Adrenal gland (tissue), 19 donors: ENCODE results near the gene OAS1. TPM values are rescaled to one million over a fixed set of nuclear protein-coding genes. Genes with fewer than 3 reads are reported as not detected.
A peak's percentile ranks its signal among the peaks of the same experiment; 100 is the strongest.

Experiments
- DNase-seq, 7 donors: peaks; one replicate each; pipeline ENCODE4 v3.0.0-alpha.2; 2019 to 2020
- H3K27ac ChIP-seq, 5 donors: fragments of 200-600 bp; sonication (generic) in 4 of 5; 1 replicate in 3 of 5; 2 replicates in 2 of 5; pipeline versions ENCODE4 v1.5.1 to v1.8.0; 2016 to 2020; ENCODE audit warnings: mild to moderate bottlenecking in 1 of 5
- H3K27me3 ChIP-seq: fragments of 200-600 bp; 2 replicates; pipeline ENCODE4 v1.8.0; 2021
- H3K36me3 ChIP-seq, 2 donors: fragments of 200-600 bp; replicated peaks in 1 of 2; 1 replicate in 1 of 2; 2 replicates in 1 of 2; pipeline versions ENCODE4 v1.5.1 to v1.8.0; 2018 to 2022
- H3K4me1 ChIP-seq, 2 donors: fragments of 200-600 bp; replicated peaks in 1 of 2; 1 replicate in 1 of 2; 2 replicates in 1 of 2; pipeline versions ENCODE4 v1.5.1 to v1.8.0; 2018 to 2021
- H3K4me3 ChIP-seq, 4 donors: fragments of 200-600 bp; sonication (generic) in 3 of 4; one replicate each; pipeline ENCODE4 v1.5.1; 2016 to 2018
- H3K9me3 ChIP-seq, 3 donors: fragments of 200-600 bp; sonication (generic) in 1 of 3; replicated peaks in 1 of 3; 1 replicate in 2 of 3; 2 replicates in 1 of 3; pipeline versions ENCODE4 v1.5.1 to v1.8.0; 2016 to 2021
- POLR2A ChIP-seq, 2 donors: fragments of 450-650 bp; IDR thresholded peaks; one replicate each; pipeline ENCODE4 v1.6.1; 2017; ENCODE audit warnings: antibody characterized with exemption in 2 of 2, mild to moderate bottlenecking in 2 of 2, moderate library complexity in 1 of 2
- WGBS, 4 donors: extraction: QIAGEN DNeasy Blood & Tissue Kit in 2 of 4; methylation state at CpG; one replicate each; pipeline versions ENCODE4 v1.1.5 to v1.1.7; 2013 to 2017; 5-methylcytosine and 5-hydroxymethylcytosine counted together
- intact Hi-C, 2 donors: fragments of 100-400 bp; cut with DNase I; formaldehyde crosslinking; loops; one replicate each; pipeline versions ENCODE4 v1.14.1 to v1.15.0; 2022 to 2023
- long read RNA-seq, 10 donors: library from polyadenylated mRNA in 3 of 10; unstranded in 2 of 10; stranded (forward) in 1 of 10; transcript quantifications; one replicate each; pipeline ENCODE4 v2.0.0 and lab custom pipeline, GENCODE V29; 2021 to 2026
- polyA plus RNA-seq, 3 donors: library from polyadenylated mRNA; stranded (reverse); fragments of 200-250 nt in 2 of 3; fragments of 350-450 nt in 1 of 3; fragmentation: Illumina TruSeq in 1 of 3; extraction: RNeasy Lipid Tissue Mini Kit (QIAGEN cat#74804) in 1 of 3; gene quantifications; one replicate each; pipeline ENCODE4 v1.2.3, GENCODE V29; 2013 to 2014
- total RNA-seq, 9 donors: library from RNA; depleted of rRNA in 4 of 9; stranded (reverse); fragments of >200 nt in 4 of 9; fragments of 120-200 nt in 1 of 9; fragmentation: NEBNext Ultra II Directional in 1 of 9; extraction: Animal tissue kit (Norgen Biotek cat#: 25700) in 1 of 9; gene quantifications; one replicate each; pipeline versions ENCODE4 v1.1.0 to v1.2.4, GENCODE V29; 2013 to 2023
- TF ChIP-seq, protein P1 (sequence below), 6 experiments: fragments of 450-650 bp in 4 of 6; fragments of 200-600 bp in 2 of 6; sonication (generic) in 1 of 6; IDR thresholded peaks; 1 replicate in 5 of 6; 2 replicates in 1 of 6; pipeline versions ENCODE4 v1.5.1 to v1.8.0; 2016 to 2021; ENCODE audit warnings: antibody characterized with exemption in 6 of 6, mild to moderate bottlenecking in 2 of 6, moderate library complexity in 1 of 6
- donor health status: healthy with polysubstance abuse.
- donor health status: Bipolar disorder and iron deficiency.
- donor health status: DM: yes; HTN: yes; CAD: no.
- donor health status: DM: no; HTN: no; CAD: no.
- donor health status: DM: no; HTN: no; CAD: no.
- donor health status: DM: yes; HTN: yes; CAD: no.

Gene OAS1
- total RNA-seq (10 to 100 TPM in 8 of 9 donors, 1 to 10 TPM in 1; 9.1 to 32.0 (median 17.2) TPM), polyA plus RNA-seq (10 to 100 TPM in 2 of 3 donors, 1 to 10 TPM in 1; 9.2 to 31.2 (median 22.1) TPM)
- long read RNA-seq, donor 1, partial matches to known transcripts = 0 of 1 reads
- long read RNA-seq, donor 1, other reads (novel, unspliced or antisense) = 0 of 1 reads
- long read RNA-seq, donor 2, partial matches to known transcripts = 0 of 4 reads
- long read RNA-seq, donor 2, other reads (novel, unspliced or antisense) = 0 of 4 reads
- long read RNA-seq, donor 3, partial matches to known transcripts = 0 of 3 reads
- long read RNA-seq, donor 3, other reads (novel, unspliced or antisense) = 0 of 3 reads
- long read RNA-seq, donor 4, transcript OAS1-203 (5 exons, 1,990 nt) = major isoform, 5 of 11 reads
- long read RNA-seq, donor 4, partial matches to known transcripts = 1 of 11 reads
- long read RNA-seq, donor 4, other reads (novel, unspliced or antisense) = 4 of 11 reads
- long read RNA-seq, donor 5, transcript OAS1-201 (6 exons, 1,816 nt) = major isoform, 12 of 17 reads
- long read RNA-seq, donor 5, partial matches to known transcripts = 0 of 17 reads
- long read RNA-seq, donor 5, other reads (novel, unspliced or antisense) = 1 of 17 reads
- long read RNA-seq, donor 6, transcript OAS1-201 (6 exons, 1,816 nt) = major isoform, 8 of 17 reads
- long read RNA-seq, donor 6, partial matches to known transcripts = 1 of 17 reads
- long read RNA-seq, donor 6, other reads (novel, unspliced or antisense) = 2 of 17 reads
- long read RNA-seq, donor 7 = 0 reads
- long read RNA-seq, donor 8, partial matches to known transcripts = 0 of 4 reads
- long read RNA-seq, donor 8, other reads (novel, unspliced or antisense) = 0 of 4 reads
- long read RNA-seq, donor 9, partial matches to known transcripts = 0 of 3 reads
- long read RNA-seq, donor 9, other reads (novel, unspliced or antisense) = 0 of 3 reads
- long read RNA-seq, donor 10 = 0 reads

DNA sequence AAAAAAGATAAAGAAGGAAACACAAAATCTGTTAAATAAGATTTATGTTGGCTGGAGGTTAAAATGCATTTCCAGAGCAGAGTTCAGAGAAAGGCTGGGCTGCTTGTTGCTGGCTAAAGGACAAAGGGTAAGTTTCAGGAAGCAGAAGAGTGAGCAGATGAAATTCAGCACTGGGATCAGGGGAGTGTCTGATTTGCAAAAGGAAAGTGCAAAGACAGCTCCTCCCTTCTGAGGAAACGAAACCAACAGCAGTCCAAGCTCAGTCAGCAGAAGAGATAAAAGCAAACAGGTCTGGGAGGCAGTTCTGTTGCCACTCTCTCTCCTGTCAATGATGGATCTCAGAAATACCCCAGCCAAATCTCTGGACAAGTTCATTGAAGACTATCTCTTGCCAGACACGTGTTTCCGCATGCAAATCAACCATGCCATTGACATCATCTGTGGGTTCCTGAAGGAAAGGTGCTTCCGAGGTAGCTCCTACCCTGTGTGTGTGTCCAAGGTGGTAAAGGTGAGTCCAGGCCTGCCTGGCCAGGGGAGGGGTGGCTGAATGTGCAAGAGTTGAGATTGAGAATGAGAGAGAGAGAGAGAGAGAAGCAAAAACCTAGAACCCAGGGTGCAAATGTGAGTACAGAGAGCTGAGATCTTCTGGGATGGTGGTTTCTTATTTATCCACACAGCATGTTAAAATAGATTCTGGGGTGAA lies at the start of gene OAS1:
OAS1 (plus strand) TSS at position 251 of the 703 bp plus-strand sequence; CDS start at position 329, 78 bp downstream.
- intact Hi-C loops = no loop called here
- peak within 1 kb of the TSS; percentile 15 to 58 (median 34) for H3K4me3 ChIP-seq
- H3K27ac ChIP-seq = peak within 1 kb of the TSS; percentile 25 to 86 (median 59)
- no peaks in the 10 kb centered on the region for H3K9me3 ChIP-seq
- H3K4me1 ChIP-seq = peaks cover 16 to 31% of the 10 kb centered on the region in 2 donors
- H3K36me3 ChIP-seq = no peaks in the 10 kb centered on the region
- no peaks in the 10 kb centered on the region for H3K27me3 ChIP-seq
- TF ChIP-seq POLR2A (IDR thresholded peaks at IDR 0.05) = peak in 1 of 2 donors; percentile 52
- TF ChIP-seq, protein P1, sequence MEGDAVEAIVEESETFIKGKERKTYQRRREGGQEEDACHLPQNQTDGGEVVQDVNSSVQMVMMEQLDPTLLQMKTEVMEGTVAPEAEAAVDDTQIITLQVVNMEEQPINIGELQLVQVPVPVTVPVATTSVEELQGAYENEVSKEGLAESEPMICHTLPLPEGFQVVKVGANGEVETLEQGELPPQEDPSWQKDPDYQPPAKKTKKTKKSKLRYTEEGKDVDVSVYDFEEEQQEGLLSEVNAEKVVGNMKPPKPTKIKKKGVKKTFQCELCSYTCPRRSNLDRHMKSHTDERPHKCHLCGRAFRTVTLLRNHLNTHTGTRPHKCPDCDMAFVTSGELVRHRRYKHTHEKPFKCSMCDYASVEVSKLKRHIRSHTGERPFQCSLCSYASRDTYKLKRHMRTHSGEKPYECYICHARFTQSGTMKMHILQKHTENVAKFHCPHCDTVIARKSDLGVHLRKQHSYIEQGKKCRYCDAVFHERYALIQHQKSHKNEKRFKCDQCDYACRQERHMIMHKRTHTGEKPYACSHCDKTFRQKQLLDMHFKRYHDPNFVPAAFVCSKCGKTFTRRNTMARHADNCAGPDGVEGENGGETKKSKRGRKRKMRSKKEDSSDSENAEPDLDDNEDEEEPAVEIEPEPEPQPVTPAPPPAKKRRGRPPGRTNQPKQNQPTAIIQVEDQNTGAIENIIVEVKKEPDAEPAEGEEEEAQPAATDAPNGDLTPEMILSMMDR (IDR thresholded peaks at IDR 0.05) = no peak
- DNase-seq = peak; percentile 43 to 77 (median 57)
- 0 to 11% (median 4%) methylated on average over 4 of the region's 4 CpGs for WGBS, 4 donors

DNA sequence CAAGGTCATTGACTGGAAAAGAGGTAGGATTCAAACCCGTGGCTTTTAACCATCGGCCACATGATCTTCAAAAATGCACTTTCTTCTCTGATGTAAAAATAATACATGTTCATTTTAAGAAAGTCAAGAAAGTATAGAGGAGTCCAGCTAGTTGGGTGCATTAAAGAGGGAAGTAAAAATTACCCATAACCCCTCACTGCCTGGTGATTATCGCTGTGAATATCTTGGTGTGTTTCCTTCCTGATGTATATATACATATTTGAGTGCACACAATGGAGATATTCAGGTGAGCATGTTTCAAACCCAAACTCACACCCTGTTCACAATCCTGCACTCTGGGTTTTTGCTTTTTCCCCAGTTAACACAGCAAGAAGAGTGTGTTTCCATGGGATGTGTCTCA lies 47.5 kb upstream of the OAS1 start:
- no peak for DNase-seq
- TF ChIP-seq, protein P1 (IDR thresholded peaks at IDR 0.05) = no peak
- TF ChIP-seq POLR2A (IDR thresholded peaks at IDR 0.05) = no peak
- WGBS, 4 donors = 65 to 75% (median 72%) methylated on average over 3 of the region's 3 CpGs
- Histone ChIP-seq H3K4me3 (no peak overlapping the region), H3K27ac (no peak overlapping the region), H3K9me3 (no peaks in the 10 kb centered on the region), H3K27me3 (peaks cover 7% of the 10 kb centered on the region), H3K36me3 (no peaks in the 10 kb centered on the region), H3K4me1 (no peaks in the 10 kb centered on the region)
- intact Hi-C loops = no loop called here

GRCh38 chr12:112860181-112860580 lies 46.6 kb upstream of the OAS1 start:
- no peak for TF ChIP-seq POLR2A (IDR thresholded peaks at IDR 0.05)
- TF ChIP-seq, protein P1 (IDR thresholded peaks at IDR 0.05) = no peak
- 51 to 56% (median 55%) methylated on average over 5 of the region's 5 CpGs for WGBS, 4 donors
- Histone ChIP-seq H3K4me1 (no peaks in the 10 kb centered on the region), H3K27me3 (peaks cover 4% of the 10 kb centered on the region), H3K4me3 (no peak overlapping the region), H3K9me3 (no peaks in the 10 kb centered on the region), H3K36me3 (no peaks in the 10 kb centered on the region), H3K27ac (no peak overlapping the region)
- DNase-seq = no peak
- intact Hi-C loops = no loop called here
